Measurements from ENCODE around the gene NFIC.
A peak's percentile ranks its signal among the peaks of the same experiment; 100 is the strongest.
"Not testable (repeated sequence)": the region's sequence is repeated elsewhere in the genome, so short reads cannot be mapped to it uniquely, and the experiment has no call there.

Gene NFIC

DNA sequence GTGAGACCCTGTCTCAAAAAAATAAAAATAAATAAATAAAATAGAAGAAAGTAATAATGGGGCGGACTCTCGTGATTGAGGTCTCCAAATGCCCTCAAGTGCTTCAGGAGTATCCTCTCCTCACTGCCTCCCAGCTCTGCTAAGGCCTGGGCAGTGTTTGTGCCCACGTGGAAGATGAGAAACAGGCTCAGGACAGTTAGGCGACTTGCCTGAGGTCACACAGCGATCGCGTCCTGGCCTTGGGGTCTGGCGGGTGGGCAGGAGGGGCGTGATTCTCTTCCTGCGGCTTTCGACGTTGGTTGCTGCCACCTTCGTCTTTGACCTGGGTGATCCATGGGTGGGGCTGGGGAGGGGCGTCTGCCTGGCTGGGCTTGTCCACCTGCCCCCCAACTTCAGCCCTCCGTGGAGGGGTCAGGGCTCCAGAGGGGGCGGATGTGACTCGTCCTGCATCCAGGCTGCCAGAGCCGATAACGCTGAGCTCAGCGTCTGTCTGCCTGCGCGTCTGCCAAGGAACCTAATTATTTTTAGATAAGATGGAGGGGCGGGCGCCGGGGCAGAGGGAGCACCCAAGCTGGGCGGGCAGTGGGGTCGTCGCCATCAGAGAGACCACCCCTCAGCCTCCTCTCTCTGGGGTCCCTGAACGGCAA, 56.9 kb downstream of the NFIC start:
- no peak for DNase-seq (ENCODE audit: low read depth)
- TF ChIP-seq, protein P1, sequence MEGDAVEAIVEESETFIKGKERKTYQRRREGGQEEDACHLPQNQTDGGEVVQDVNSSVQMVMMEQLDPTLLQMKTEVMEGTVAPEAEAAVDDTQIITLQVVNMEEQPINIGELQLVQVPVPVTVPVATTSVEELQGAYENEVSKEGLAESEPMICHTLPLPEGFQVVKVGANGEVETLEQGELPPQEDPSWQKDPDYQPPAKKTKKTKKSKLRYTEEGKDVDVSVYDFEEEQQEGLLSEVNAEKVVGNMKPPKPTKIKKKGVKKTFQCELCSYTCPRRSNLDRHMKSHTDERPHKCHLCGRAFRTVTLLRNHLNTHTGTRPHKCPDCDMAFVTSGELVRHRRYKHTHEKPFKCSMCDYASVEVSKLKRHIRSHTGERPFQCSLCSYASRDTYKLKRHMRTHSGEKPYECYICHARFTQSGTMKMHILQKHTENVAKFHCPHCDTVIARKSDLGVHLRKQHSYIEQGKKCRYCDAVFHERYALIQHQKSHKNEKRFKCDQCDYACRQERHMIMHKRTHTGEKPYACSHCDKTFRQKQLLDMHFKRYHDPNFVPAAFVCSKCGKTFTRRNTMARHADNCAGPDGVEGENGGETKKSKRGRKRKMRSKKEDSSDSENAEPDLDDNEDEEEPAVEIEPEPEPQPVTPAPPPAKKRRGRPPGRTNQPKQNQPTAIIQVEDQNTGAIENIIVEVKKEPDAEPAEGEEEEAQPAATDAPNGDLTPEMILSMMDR (IDR thresholded peaks at IDR 0.05; ENCODE audit: insufficient read depth, low read depth, low read length, missing control alignments): no peak
- no peak overlapping the region for H3K4me3 ChIP-seq (ENCODE audit: low read length)

DNA sequence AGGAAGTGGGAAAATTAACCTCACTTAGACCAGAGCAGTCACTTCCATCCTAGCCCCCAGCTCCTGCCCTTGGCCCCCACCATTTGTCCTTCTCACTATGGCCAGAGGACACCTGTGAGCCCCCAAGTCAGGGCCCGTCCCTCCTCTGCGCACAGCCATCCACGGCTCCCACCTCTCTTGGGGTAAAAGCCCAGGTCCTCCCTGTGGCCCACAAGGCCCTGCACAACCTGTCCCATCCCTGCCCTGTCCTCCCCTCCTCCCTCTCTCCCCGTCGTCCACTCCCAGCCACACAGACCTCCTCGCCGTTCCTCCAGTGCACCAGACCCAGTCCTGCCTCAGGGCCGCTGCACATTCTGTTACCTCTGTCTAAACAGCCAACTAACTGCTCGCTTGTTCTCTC, 60.0 kb downstream of the NFIC start:
- TF ChIP-seq, protein P1 (IDR thresholded peaks at IDR 0.05; ENCODE audit: insufficient read depth, low read depth, low read length, missing control alignments): no peak
- H3K4me3 ChIP-seq (ENCODE audit: low read length): no peak overlapping the region
- no peak for DNase-seq (ENCODE audit: low read depth)

DNA sequence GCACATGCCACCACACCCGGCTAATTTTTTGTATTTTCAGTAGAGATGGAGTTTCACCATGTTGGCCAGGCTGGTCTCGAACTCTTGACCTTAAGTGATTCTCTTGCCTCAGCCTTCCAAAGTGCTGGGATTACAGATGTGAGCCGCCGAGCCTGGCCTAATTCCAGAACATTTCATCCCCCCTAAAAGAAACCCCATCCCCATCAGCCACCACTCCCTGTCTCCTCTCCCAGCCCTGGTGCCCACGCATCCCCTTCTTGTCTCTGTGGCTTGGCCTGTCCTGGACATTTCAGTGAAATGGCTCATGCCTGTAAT, 63.9 kb downstream of the NFIC start:
- not testable (repeated sequence) for DNase-seq (ENCODE audit: low read depth)

DNA sequence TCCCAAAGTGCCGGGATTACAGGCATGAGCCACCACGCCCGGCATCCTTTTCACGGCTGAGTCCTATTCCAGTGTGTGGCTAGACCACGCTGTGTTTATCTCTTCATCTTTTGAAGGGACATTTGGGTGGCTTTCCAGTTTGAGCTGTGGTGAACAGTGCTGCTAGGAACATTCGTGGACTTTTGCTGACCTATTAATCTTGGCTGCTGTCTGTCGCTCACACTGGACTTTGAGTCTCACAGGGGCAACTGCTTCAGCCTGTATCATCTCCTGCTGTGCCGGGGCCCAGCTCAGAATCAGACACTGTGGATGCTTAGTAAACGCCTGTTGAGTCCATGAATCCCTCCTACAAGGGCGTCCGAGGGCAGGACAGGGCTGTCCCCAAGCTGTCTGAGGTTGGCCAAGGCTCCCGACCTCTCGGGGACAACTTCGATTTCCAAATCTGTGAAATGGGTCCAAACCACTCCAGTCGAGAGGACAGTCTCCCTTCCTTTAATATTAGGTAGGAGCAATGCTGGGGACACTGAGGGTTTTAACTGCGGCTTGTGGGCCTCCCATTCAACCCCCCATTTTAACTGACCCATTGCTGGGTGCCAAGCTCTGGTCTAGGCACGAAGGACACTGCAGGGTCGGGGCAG, 65.5 kb downstream of the NFIC start:
- H3K4me3 ChIP-seq (ENCODE audit: low read length): no peak overlapping the region
- TF ChIP-seq, protein P1 (IDR thresholded peaks at IDR 0.05; ENCODE audit: insufficient read depth, low read depth, low read length, missing control alignments): no peak
- DNase-seq (ENCODE audit: low read depth): no peak

More for the DNA sequence above, 63.9 kb downstream of the NFIC start:
- H3K4me3 ChIP-seq (ENCODE audit: low read length): not testable (repeated sequence)

DNA sequence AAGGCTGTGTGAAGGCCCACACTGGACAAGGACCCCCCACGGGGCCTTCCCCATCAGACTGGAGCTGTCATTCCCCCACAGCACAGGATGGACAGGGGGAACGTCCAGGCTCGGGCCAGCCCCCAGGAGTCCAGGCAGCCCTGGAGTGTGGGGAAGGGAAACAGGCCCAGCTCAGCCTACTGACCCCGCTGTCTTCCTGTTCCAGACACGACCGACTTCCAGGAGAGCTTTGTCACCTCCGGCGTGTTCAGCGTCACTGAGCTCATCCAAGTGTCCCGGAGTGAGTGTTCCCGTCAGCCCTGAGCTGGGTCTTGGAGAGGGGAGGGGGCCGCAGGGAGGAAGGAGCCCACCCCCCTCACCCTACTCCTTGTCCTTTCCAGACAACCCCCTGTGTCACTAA, 66.9 kb downstream of the NFIC start:
- H3K4me3 ChIP-seq (ENCODE audit: low read length): no peak overlapping the region
- no peak for DNase-seq (ENCODE audit: low read depth)
- TF ChIP-seq, protein P1 (IDR thresholded peaks at IDR 0.05; ENCODE audit: insufficient read depth, low read depth, low read length, missing control alignments): no peak

DNA sequence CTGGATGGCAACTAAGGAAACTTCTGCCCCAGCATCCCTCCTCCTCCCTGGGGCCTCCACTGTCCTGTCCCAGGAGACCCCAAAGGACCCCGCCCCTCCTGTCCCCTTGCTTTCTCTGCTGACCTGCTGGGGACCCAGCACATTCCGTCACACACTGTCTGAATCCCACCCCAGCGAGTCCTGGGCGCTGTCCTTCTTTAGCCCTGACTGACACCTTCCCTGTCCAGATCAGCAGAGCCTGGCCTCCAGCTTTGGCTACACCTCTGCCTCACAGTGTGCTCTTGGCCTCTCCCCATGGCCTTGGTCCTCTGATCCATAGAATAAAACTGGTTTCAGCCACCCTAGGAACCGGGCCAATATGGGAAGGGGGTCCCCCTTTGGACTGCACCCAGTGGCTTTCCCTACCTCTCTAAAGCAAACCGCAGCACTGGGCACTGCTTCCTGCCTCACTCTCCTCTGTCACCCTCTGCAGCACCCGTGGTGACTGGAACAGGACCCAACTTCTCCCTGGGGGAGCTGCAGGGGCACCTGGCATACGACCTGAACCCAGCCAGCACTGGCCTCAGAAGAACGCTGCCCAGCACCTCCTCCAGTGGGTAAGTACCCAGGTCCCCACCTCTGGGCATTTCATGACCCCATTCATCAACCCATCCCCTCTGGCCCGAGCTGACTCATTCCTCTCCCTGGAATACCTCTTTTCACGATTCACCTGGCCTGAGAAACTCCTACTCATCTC, 67.6 kb downstream of the NFIC start:
- no peak for DNase-seq (ENCODE audit: low read depth)
- no peak overlapping the region for H3K4me3 ChIP-seq (ENCODE audit: low read length)
- TF ChIP-seq, protein P1 (IDR thresholded peaks at IDR 0.05; ENCODE audit: insufficient read depth, low read depth, low read length, missing control alignments): no peak

DNA sequence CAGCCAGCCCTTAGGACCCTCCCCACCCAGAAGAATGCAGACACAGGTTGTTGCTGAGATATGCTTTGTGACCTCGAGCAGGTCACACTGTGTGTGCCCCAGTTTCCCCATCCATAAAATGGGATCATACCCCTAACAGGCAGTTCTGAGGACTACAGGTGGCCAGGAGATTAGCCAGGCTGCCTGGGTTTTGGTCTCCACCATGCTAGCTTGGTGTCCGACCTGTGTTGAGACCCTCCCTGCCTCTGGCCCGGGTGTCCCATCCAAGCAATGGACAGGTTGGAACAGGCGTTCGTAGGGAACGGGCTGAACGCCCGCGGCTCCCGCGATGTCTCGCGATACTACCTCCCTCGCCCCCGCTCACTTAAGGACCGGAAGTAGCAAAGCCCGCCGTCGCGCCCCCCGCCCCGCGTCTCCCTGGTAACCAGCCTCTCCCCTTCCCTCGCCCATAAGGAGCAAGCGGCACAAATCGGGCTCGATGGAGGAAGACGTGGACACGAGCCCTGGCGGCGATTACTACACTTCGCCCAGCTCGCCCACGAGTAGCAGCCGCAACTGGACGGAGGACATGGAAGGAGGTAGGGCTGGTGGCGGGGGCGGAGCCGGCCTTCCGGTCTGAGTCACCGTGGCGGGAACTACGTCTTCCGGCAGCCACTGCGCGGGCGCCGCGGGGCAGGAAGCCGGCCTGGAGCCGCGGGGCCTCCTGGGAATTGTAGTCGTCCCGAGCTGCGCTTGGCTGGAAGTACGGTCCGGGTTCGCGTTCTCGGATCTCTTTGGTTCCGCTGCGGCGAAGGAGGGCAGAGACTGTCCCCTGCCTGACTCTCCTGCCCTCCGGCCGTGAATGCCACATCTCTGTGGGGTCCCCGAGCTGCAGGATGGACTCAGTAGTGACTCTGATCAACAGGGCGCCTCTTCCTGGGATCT, 68.5 kb downstream of the NFIC start:
- H3K4me3 ChIP-seq (ENCODE audit: low read length): peak overlapping the region; percentile 51
- TF ChIP-seq, protein P1 (IDR thresholded peaks at IDR 0.05; ENCODE audit: insufficient read depth, low read depth, low read length, missing control alignments): peak; percentile 1
- peak; percentile 96 for DNase-seq (ENCODE audit: low read depth)

Data from epithelial cell of esophagus (primary cell).